ENCODE measurements around the gene METTL23.

Gene METTL23

DNA sequence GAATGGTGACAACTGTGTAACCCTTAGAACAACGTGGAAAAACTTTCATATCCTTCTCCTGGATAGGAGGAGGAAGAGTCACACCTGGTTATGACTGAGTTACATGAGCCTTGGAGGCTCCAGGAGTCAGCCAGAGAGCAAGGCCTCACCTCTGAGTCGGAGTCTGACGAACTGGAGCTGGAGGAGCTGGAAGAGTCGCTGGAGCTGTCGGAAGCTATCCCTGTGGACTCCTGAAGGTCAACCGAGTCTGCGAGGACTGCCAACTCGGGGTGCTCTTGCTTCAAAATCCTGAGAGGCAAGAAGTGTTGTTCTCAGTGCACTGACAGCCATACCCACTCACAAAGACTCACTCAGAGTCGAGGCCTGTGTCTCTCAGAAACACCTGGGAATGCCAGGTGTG lies 6.4 kb upstream of the METTL23 start:
- TF ChIP-seq, protein P1, sequence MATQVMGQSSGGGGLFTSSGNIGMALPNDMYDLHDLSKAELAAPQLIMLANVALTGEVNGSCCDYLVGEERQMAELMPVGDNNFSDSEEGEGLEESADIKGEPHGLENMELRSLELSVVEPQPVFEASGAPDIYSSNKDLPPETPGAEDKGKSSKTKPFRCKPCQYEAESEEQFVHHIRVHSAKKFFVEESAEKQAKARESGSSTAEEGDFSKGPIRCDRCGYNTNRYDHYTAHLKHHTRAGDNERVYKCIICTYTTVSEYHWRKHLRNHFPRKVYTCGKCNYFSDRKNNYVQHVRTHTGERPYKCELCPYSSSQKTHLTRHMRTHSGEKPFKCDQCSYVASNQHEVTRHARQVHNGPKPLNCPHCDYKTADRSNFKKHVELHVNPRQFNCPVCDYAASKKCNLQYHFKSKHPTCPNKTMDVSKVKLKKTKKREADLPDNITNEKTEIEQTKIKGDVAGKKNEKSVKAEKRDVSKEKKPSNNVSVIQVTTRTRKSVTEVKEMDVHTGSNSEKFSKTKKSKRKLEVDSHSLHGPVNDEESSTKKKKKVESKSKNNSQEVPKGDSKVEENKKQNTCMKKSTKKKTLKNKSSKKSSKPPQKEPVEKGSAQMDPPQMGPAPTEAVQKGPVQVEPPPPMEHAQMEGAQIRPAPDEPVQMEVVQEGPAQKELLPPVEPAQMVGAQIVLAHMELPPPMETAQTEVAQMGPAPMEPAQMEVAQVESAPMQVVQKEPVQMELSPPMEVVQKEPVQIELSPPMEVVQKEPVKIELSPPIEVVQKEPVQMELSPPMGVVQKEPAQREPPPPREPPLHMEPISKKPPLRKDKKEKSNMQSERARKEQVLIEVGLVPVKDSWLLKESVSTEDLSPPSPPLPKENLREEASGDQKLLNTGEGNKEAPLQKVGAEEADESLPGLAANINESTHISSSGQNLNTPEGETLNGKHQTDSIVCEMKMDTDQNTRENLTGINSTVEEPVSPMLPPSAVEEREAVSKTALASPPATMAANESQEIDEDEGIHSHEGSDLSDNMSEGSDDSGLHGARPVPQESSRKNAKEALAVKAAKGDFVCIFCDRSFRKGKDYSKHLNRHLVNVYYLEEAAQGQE (IDR thresholded peaks at IDR 0.05; ENCODE audit: insufficient read depth in 1 of 2, low read depth in 2 of 2, low read length in 2 of 2): no peak
- TF ChIP-seq FOXP2 (optimal IDR thresholded peaks at IDR 0.05; ENCODE audit: borderline replicate concordance, extremely low read depth, extremely low read length, insufficient read depth) (no peak), SIN3A (IDR thresholded peaks at IDR 0.05; ENCODE audit: borderline replicate concordance, insufficient read depth, low read length) (no peak), POLR2AphosphoS5 (IDR thresholded peaks at IDR 0.05; ENCODE audit: low read depth, low read length) (no peak), TAF1 (IDR thresholded peaks at IDR 0.05; ENCODE audit: borderline replicate concordance, insufficient read depth, low read length) (no peak)

- no peak for TF ChIP-seq POLR2AphosphoS5 (IDR thresholded peaks at IDR 0.05; ENCODE audit: low read depth, low read length)
- TF ChIP-seq, protein P1 (IDR thresholded peaks at IDR 0.05; ENCODE audit: insufficient read depth in 1 of 2, low read depth in 2 of 2, low read length in 2 of 2): no peak
- TF ChIP-seq FOXP2 (optimal IDR thresholded peaks at IDR 0.05; ENCODE audit: borderline replicate concordance, extremely low read depth, extremely low read length, insufficient read depth): no peak
- TF ChIP-seq SIN3A (IDR thresholded peaks at IDR 0.05; ENCODE audit: borderline replicate concordance, insufficient read depth, low read length): no peak
- no peak for TF ChIP-seq TAF1 (IDR thresholded peaks at IDR 0.05; ENCODE audit: borderline replicate concordance, insufficient read depth, low read length)
Measured at GRCh38 chr17:76720941-76721340, 5.7 kb upstream of the METTL23 start.

DNA sequence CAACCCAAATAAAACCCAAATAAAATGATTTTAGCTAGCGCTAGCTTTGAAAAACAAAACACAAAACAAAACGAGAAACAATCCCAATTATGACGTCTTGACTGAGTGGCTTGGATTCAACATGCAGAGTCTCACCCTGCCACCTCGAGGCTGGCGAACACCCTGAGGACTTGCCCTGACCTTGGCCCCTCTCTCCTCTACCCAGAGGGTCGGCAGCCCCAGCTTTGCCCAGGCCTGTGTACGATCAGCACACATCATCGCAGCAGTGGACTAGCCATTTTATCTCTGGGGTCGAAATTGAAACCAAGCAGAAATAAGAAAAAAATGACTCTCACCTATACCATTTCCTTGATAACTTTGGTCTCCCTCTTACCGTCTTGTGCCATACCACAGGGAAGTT lies 5.2 kb upstream of the METTL23 start:
- no peak for TF ChIP-seq POLR2AphosphoS5 (IDR thresholded peaks at IDR 0.05; ENCODE audit: low read depth, low read length)
- no peak for TF ChIP-seq SIN3A (IDR thresholded peaks at IDR 0.05; ENCODE audit: borderline replicate concordance, insufficient read depth, low read length)
- TF ChIP-seq, protein P1 (IDR thresholded peaks at IDR 0.05; ENCODE audit: insufficient read depth in 1 of 2, low read depth in 2 of 2, low read length in 2 of 2): no peak
- no peak for TF ChIP-seq TAF1 (IDR thresholded peaks at IDR 0.05; ENCODE audit: borderline replicate concordance, insufficient read depth, low read length)

DNA sequence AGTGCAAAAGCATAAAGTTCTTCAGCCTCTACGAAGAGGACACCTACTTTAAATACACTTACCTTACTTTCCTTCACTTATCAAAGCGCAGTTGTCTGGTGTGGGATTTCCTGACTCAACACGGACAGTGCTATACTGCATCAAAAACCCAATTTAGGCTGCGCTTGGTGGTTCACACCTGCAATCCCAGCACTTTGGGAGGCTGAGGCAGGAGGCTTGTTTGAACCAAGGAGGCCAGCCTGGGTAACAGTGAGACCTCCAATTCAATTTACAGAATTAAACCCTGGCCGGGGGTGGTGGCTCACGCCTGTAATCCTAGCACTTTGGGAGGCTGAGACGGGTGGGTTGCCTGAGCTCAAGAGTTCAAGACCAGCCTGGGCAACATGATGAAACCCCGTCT lies 4.4 kb upstream of the METTL23 start:
- TF ChIP-seq, protein P1 (IDR thresholded peaks at IDR 0.05; ENCODE audit: insufficient read depth in 1 of 2, low read depth in 2 of 2, low read length in 2 of 2): no peak
- no peak for TF ChIP-seq FOXP2 (optimal IDR thresholded peaks at IDR 0.05; ENCODE audit: borderline replicate concordance, extremely low read depth, extremely low read length, insufficient read depth)
- TF ChIP-seq POLR2AphosphoS5 (IDR thresholded peaks at IDR 0.05; ENCODE audit: low read depth, low read length): no peak
- no peak for TF ChIP-seq TAF1 (IDR thresholded peaks at IDR 0.05; ENCODE audit: borderline replicate concordance, insufficient read depth, low read length)
- TF ChIP-seq SIN3A (IDR thresholded peaks at IDR 0.05; ENCODE audit: borderline replicate concordance, insufficient read depth, low read length): no peak

DNA sequence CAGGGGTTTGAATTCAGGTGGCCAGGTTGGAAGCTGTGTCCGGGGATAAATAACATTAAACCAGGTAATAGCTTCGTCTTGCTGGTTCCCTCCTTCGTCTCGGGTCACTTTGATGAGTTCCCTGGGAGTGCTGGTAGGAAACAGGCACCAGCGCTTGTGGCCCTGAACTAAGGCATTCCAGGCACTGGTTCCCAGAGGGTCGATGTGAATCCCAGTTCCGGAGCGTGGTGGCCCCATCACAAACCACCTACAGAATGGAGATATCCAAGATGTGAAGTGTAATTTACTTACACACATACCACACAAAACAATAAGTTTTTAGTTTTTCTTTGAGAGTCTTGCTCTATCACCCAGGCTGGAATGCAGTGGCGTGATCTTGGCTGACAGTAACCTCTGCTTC lies 2.8 kb upstream of the METTL23 start:
- TF ChIP-seq SIN3A (IDR thresholded peaks at IDR 0.05; ENCODE audit: borderline replicate concordance, insufficient read depth, low read length) (no peak), POLR2AphosphoS5 (IDR thresholded peaks at IDR 0.05; ENCODE audit: low read depth, low read length) (no peak), TAF1 (IDR thresholded peaks at IDR 0.05; ENCODE audit: borderline replicate concordance, insufficient read depth, low read length) (no peak), FOXP2 (optimal IDR thresholded peaks at IDR 0.05; ENCODE audit: borderline replicate concordance, extremely low read depth, extremely low read length, insufficient read depth) (no peak)
- TF ChIP-seq, protein P1 (IDR thresholded peaks at IDR 0.05; ENCODE audit: insufficient read depth in 1 of 2, low read depth in 2 of 2, low read length in 2 of 2): no peak

Measured in PFSK-1 (cell line).